GM21528 (cell line): Measurements from ENCODE around the gene PIGU.
"Not testable (repeated sequence)": the region's sequence is repeated elsewhere in the genome, so short reads cannot be mapped to it uniquely, and the experiment has no call there.

Experiments
- ATAC-seq: cut with Tn5 transposase; IDR thresholded peaks from one replicate; pipeline ENCODE4 v1.9.1; 2021; ENCODE audit warnings: mild to moderate bottlenecking, moderate library complexity; ENCODE audit not compliant: unreplicated experiment, low FRiP score

PIGU gene

DNA sequence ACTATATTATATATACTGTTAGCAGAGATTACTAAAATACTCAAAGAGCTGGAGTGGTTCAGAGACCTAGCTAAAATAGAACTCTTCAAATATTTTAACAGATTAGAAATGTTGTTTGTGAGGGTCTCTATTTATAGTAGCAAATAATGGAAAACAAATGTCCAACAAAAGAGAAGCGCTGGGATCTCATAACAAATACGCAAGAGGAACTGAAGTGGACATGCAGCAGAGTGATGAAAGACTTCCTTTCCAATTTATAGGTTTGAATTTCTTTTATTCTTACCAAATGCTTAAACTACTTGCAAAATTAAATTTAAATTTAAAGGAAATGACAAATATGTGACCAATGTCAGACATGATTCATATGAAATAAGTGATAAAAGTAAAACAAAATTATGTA lies 49.9 kb downstream of the PIGU start:
- ATAC-seq = no peak

DNA sequence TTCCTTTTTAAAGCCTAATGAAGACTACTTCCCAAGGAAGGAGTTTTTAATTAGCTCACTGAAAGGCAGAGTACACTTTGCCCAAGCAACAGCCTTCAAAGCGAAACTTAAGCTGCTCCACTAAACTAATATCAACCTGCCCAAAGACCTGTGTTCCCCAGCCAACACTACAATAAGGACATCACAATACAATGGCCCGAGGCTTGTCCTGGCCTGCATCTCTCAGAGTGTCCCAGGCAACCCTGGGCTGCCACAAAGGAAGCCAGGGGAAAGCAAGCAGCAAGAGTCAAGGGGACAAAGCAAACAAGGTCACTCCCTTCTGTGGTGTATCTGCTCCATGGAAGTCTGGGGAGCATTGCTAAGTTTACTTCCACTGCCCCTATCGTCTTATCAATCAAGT lies 52.3 kb downstream of the PIGU start:
- no peak for ATAC-seq

DNA sequence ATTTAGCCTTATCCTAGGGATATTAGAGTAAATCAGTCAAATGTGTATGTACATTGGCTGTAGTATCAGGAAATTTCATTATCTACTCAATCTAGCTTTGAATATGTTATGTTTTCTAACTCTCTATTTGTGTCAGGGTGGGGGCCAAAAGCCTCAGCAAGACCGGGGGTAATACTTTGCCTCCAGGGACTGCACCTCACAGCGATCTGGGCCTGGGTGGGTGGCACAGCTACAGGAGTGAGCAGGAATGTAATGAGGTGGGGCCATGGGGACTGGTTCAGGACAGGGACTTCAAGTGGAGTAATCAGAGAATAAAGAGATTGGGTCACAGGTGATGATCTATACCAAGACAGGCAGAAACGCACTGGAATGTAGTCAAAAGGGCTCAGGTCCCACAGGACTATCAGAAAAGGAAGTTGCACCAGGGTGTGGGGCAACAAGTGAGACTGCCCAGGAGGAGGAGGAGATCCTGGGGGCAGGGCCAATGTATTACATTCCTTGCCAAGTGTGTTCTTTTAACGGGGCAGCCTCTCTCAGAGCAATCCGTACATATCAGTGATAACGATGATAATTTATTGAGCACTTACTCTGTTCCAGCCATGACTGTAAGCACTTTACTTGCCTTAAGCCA lies 54.0 kb downstream of the PIGU start:
- no peak for ATAC-seq

DNA sequence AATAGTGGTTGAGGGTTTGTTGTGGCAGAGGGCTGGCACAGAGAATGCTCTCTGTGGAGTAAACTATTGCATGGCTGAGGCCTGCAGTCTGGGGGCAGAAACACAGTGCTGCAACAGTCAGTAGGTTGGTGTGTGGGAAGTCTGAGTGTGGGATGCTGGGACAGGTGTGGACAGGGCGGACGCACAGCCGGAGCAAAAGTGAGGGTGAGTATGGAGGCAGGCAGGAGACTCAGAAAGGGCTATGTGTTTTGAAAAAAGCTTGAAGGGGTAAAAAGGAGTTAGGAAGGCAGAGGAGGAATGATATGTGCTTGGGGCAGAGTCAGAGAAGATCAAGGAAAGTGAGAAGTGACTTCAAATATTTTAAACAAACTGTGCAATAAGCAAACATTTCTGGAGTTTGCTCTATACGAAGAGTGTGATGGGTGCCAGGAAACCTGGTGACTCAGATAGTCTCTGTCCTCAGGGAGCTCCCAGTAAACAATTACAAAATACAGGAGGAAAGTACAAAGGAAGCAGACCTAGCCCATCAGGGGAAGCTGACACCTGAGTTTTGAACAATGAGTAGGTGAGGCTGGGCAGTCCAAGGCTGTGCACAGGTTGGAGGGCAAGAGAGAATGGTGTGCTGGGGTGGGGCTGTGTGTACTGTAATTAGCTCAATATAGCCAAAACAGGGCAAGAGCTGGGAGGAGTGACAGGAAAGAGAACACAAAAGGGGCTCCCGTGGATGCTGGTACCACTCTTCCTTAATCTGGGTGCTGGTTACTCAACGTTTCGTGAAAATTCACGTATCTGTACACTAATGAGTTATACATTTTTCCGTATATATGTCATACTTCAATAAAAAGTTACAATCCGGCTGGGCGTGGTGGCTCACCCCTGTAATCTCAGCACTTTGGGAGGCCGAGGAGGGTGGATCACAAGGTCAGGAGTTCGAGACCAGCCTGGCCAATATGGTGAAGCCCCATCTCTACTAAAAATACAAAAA lies 55.2 kb downstream of the PIGU start:
- no peak for ATAC-seq

DNA sequence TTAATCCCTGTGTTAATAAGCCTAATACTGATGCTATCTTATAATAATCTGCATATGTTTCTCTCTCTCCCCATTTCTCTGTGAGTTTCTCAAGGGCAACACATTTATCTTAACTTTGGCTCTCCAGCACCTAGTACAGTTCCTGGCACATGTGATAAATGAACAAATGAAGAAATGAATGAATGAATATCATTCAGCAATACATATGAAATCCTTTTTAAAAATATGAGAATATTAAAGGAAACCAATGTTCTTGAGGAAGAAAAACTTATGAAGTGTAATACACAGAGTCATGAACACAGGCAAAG lies 55.9 kb downstream of the PIGU start:
- ATAC-seq = no peak

DNA sequence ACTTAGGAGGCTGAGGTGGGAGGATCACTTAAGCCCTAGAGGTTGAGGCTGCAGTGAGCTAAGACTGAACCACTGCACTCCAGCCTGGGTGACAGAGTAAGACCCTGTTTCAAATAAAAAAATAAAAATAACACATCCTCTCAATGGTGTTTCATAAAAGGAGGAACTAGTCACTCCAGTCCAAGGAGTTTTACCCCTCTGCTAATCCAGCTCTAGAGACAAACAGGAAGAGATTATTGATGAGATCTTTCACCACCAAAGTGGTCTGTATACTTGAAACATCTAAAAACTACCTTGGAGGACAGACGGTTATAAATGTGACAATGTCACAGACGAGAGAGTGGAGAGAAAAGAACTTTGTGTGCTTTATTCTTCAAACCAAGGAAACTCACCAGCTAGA lies 58.2 kb downstream of the PIGU start:
- ATAC-seq = no peak

- not testable (repeated sequence) for ATAC-seq
These were observed 60.0 kb downstream of the PIGU start for GRCh38 chr20:34616913-34617312.

GRCh38 chr20:34615477-34615876 lies 61.4 kb downstream of the PIGU start:
- ATAC-seq = no peak

- not testable (repeated sequence) for ATAC-seq
These were observed 64.9 kb downstream of the PIGU start for GRCh38 chr20:34611976-34612375.

GRCh38 chr20:34607066-34607465 lies 69.8 kb downstream of the PIGU start:
- ATAC-seq = no peak

DNA sequence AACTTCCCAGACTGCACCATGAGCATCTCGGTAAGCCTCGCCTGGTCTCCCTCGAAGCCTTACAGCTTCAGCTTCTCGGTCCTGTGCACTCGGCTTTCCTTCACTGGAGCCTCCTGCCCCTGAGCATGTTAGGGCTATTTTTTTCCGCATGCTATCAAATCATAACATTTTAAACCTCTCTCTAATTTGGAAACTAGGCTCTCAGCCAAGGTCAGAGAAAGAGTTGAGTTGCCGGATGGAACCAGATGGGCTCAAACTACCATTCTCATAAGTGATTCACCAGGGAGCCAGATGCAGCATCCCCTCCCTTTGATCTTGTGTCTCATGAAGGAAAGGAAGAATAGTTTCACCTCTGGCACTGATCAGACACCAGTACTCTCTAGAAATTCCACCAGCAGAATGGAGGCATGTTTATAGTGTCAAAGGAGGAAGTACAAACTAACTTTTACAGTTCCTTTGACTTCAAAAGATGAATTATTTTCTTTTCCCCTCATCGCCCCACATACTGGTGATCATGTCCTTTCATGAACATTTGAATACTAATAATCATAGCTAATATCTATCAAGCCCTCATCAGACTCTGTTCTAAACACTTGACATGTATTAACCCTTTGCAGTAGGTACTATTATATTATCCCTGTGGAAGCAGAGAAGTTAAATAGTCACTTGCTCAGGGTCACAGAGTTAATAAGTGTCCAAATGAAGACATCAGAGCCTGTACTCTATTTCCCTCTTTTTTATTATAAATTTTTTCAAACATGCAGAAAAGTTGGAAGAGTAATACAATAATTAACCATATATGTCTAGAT lies 71.7 kb downstream of the PIGU start:
- ATAC-seq = no peak

DNA sequence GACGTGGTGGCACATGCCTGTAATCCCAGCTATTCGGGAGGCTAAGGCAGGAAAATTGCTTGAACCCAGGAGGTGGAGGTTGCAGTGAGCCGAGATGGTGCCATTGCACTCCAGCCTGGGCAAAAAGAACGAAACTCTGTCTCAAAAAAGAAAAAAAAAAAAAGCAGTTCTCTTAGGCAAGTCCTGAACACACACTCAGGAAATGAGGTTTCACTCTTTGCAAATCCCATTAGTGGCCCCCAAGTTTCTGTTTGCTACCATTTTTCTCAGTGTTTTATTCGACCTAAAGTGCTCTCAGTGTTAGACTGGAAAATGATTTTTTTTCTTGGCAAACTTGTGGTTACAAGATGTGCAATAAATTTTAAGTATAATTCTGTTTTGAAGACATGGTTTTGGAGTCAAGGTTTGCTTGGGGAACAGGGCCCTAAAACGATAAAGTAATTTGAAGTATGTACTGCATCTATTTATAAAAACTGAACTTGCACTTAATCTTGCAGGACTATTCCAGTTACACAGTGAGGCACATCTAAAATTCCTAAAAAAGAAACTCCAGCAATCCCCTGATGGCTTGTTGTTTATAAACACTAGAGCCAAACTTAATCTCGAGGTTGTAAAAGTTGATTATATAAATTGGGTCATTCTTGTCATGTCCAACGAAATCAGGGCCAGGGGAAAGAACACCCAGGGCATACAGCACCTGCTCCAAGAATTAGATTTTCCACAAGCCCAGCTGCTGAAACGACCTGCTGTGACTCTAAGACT lies 75.8 kb downstream of the PIGU start:
- no peak for ATAC-seq

DNA sequence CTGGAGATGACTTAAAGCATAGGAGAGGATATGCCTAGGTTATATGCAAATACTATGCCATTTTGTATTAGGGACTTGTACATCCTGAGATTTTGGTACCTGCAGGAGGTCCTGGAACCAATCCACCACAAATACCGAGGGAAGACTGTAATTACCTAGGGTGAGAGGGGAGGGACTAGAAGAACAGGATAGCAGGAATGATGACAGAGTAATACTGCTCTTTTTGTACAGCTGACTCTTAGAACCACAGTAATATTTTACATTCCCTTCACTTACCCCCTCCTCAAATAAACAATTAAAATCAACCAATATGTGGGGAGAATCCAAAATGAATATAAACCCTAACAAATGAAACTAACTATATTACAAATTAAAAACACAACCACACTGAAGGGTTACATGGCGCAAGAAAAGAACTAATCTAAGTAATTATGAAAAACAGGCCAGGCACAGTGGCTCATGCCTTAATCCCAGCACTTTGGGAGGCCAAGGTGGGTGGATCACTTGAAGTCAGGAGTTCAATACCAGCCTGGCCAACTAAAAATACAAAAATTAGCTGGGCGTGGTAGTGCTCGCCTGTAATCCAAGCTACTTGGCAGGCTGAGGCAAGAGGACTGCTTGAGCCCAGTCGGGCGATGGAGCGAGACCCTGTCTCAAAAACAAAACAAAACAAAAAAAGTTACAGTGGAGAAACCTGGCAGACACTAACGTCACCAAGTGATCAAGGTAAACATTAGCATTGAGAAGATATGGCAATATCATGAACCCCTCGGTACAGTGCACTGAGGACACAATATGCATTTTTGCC lies 81.3 kb downstream of the PIGU start:
- no peak for ATAC-seq

GRCh38 chr20:34586488-34587163 lies 90.3 kb downstream of the PIGU start:
- ATAC-seq = no peak

DNA sequence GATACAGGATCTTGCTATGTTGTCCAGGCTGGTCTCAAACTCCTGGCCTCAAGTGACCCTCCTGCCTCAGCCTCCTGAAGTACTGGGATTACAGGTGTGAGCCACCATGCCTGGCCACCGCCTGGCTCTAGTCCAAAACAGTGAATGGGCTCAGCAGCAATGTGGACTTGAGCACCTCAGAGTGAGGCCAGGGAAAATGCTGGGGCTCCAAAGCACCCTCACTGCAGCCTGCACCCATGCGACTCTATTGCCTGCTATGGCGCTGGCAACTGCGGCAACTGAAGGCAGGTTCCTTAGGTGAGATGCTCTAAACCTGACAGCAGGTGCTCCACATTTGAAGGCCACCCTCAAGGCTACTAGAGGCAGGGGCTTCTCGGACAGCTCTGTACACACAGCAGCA lies 91.9 kb downstream of the PIGU start:
- ATAC-seq = no peak

DNA sequence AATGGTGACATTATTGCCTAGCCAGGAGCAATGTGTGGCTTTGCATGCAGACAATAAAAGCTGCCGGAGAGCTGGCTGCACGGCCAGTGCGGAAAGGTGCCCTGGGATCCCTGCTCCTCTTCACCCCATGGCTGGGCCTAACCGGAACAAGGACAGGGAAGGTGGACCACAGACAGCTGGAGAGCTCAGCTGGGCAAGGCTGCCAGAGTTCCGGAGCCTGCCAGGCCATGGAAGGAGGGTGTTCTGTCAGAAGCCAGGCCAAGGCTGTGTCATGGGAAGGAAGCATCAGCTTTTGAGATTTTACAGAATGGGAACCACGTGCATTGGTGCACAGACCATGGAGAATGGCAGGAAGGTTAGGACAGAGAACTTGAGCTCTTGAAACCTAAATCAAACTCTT lies 93.3 kb downstream of the PIGU start:
- ATAC-seq = no peak

- no peak for ATAC-seq
These were observed 94.0 kb downstream of the PIGU start for GRCh38 chr20:34582911-34583310.

- ATAC-seq = no peak
These were observed 94.7 kb downstream of the PIGU start for GRCh38 chr20:34582221-34582620.
